H9 (cell line): ENCODE results near the gene DSG4. TPM values are rescaled to one million over a fixed set of nuclear protein-coding genes. Genes with fewer than 3 reads are reported as not detected.

Experiments
- DNase-seq: peaks from one replicate; pipeline ENCODE4 v3.0.0-alpha.2; 2017
- H2AFZ ChIP-seq: one replicate; pipeline ENCODE4 v1.6.1; 2013; ENCODE audit warnings: mild to moderate bottlenecking, low read length, control low read depth, moderate library complexity
- H2AK5ac ChIP-seq: 2 replicates; pipeline ENCODE4 v1.6.1; 2013; ENCODE audit warnings: low read length, control low read depth, mixed read lengths; ENCODE audit not compliant: insufficient read length
- H2BK120ac ChIP-seq: one replicate; pipeline ENCODE4 v1.6.1; 2013; ENCODE audit warnings: low read depth, mild to moderate bottlenecking, low read length, control low read depth, inconsistent platforms; ENCODE audit not compliant: poor library complexity, severe bottlenecking
- H2BK12ac ChIP-seq: 2 replicates; pipeline ENCODE4 v1.6.1; 2013; ENCODE audit warnings: low read length, control low read depth, mixed read lengths, low read depth; ENCODE audit not compliant: insufficient read length
- H2BK15ac ChIP-seq: 2 replicates; pipeline ENCODE4 v1.6.1; 2013; ENCODE audit warnings: low read depth, low read length, control low read depth
- H2BK20ac ChIP-seq: one replicate; pipeline ENCODE4 v1.6.1; 2013; ENCODE audit warnings: low read depth, mild to moderate bottlenecking, low read length, control low read depth, inconsistent platforms; ENCODE audit not compliant: poor library complexity, severe bottlenecking
- H2BK5ac ChIP-seq: 2 replicates; pipeline ENCODE4 v1.6.1; 2013; ENCODE audit warnings: low read length, control low read depth, mixed read lengths; ENCODE audit not compliant: insufficient read length
- H3K14ac ChIP-seq: 2 replicates; pipeline ENCODE4 v1.6.1; 2013; ENCODE audit warnings: low read length, control low read depth; ENCODE audit not compliant: insufficient read depth
- H3K18ac ChIP-seq: 2 replicates; pipeline ENCODE4 v1.6.1; 2013; ENCODE audit warnings: low read depth, mild to moderate bottlenecking, mixed read lengths, low read length, control low read depth; ENCODE audit not compliant: insufficient read length
- H3K23ac ChIP-seq: 2 replicates; pipeline ENCODE4 v1.6.1; 2013; ENCODE audit warnings: low read length, control low read depth, mixed read lengths, low read depth; ENCODE audit not compliant: insufficient read length
- H3K23me2 ChIP-seq: 2 replicates; pipeline ENCODE4 v1.6.1; 2013; ENCODE audit warnings: low read depth, mild to moderate bottlenecking, mixed read lengths, low read length, control low read depth; ENCODE audit not compliant: insufficient read length, poor library complexity, severe bottlenecking
- H3K27ac ChIP-seq: 2 replicates; pipeline ENCODE4 v1.5.1; 2013; ENCODE audit warnings: low read length, control low read depth, mixed read lengths, low read depth; ENCODE audit not compliant: insufficient read length
- H3K27me3 ChIP-seq: 2 replicates; pipeline ENCODE4 v1.6.1; 2013; ENCODE audit warnings: low read length, control low read depth, inconsistent platforms; ENCODE audit not compliant: insufficient read depth
- H3K4ac ChIP-seq: 2 replicates; pipeline ENCODE4 v1.6.1; 2013; ENCODE audit warnings: low read depth, mild to moderate bottlenecking, control low read depth, inconsistent platforms, low read length, moderate library complexity
- H3K4me1 ChIP-seq: 2 replicates; pipeline ENCODE4 v1.6.1; 2013; ENCODE audit warnings: low read length, control low read depth, inconsistent platforms; ENCODE audit not compliant: insufficient read depth
- H3K4me2 ChIP-seq: 2 replicates; pipeline ENCODE4 v1.6.1; 2013; ENCODE audit warnings: low read length, control low read depth, mixed read lengths; ENCODE audit not compliant: insufficient read length, insufficient read depth
- H3K56ac ChIP-seq: 2 replicates; pipeline ENCODE4 v1.6.1; 2013; ENCODE audit warnings: low read depth, mild to moderate bottlenecking, mixed read lengths, low read length, control low read depth; ENCODE audit not compliant: insufficient read length
- H3K79me1 ChIP-seq: 2 replicates; pipeline ENCODE4 v1.6.1; 2013; ENCODE audit warnings: low read depth, mild to moderate bottlenecking, moderate library complexity, low read length, control low read depth, inconsistent platforms; ENCODE audit not compliant: insufficient read depth, poor library complexity, severe bottlenecking
- H3K79me2 ChIP-seq: 2 replicates; pipeline ENCODE4 v1.6.1; 2013; ENCODE audit warnings: low read length, control low read depth, inconsistent platforms; ENCODE audit not compliant: insufficient read depth
- H3K9ac ChIP-seq: 2 replicates; pipeline ENCODE4 v1.6.1; 2013; ENCODE audit warnings: low read length, control low read depth, mixed read lengths; ENCODE audit not compliant: insufficient read length; ENCODE audit errors: extremely low read depth
- H3K9me3 ChIP-seq: one replicate; pipeline ENCODE4 v1.6.1; 2013; ENCODE audit warnings: low read depth, low read length, inconsistent platforms; ENCODE audit not compliant: control insufficient read depth
- H3T11ph ChIP-seq: one replicate; pipeline ENCODE4 v1.6.1; 2013; ENCODE audit warnings: mild to moderate bottlenecking, low read length, control low read depth, inconsistent platforms
- H4K20me1 ChIP-seq: one replicate; pipeline ENCODE4 v1.6.1; 2013; ENCODE audit not compliant: control insufficient read depth, insufficient read length, insufficient read depth
- H4K5ac ChIP-seq: 2 replicates; pipeline ENCODE4 v1.6.1; 2013; ENCODE audit warnings: low read depth, mild to moderate bottlenecking, mixed read lengths, low read length, control low read depth; ENCODE audit not compliant: insufficient read length
- H4K8ac ChIP-seq: replicated peaks from 2 replicates; pipeline ENCODE4 v1.6.1; 2013; ENCODE audit warnings: low read length, control low read depth, mixed read lengths, low read depth; ENCODE audit not compliant: insufficient read length
- H4K91ac ChIP-seq: 2 replicates; pipeline ENCODE4 v1.6.1; 2013; ENCODE audit warnings: low read depth, mild to moderate bottlenecking, moderate library complexity, mixed read lengths, low read length, control low read depth; ENCODE audit not compliant: insufficient read length
- H3K27ac Mint-ChIP-seq, 3 experiments: 2 replicates in 2 of 3; 3 replicates in 1 of 3; pipeline ENCODE4 v1.8.0; 2020 to 2021; ENCODE audit warnings: mixed read lengths in 3 of 3, mild to moderate bottlenecking in 1 of 3, moderate library complexity in 1 of 3
- H3K27me3 Mint-ChIP-seq: 2 replicates; pipeline ENCODE4 v1.8.0; 2021; ENCODE audit warnings: low read depth, mild to moderate bottlenecking, moderate library complexity, mixed read lengths
- H3K36me3 Mint-ChIP-seq, 3 experiments: 2 replicates in 2 of 3; 3 replicates in 1 of 3; pipeline ENCODE4 v1.8.0; 2020 to 2021; ENCODE audit warnings: low read depth in 3 of 3, mixed read lengths in 3 of 3; ENCODE audit not compliant: insufficient read depth in 1 of 3
- H3K4me1 Mint-ChIP-seq, 2 experiments: 2 replicates each; pipeline ENCODE4 v1.8.0; 2020; ENCODE audit warnings: mixed read lengths in 2 of 2
- H3K4me3 Mint-ChIP-seq, 2 experiments: 2 replicates in 1 of 2; 3 replicates in 1 of 2; pipeline ENCODE4 v1.8.0; 2020 to 2021; ENCODE audit warnings: mild to moderate bottlenecking in 2 of 2, mixed read lengths in 2 of 2, moderate library complexity in 1 of 2
- H3K9me3 Mint-ChIP-seq, 2 experiments: 2 replicates in 1 of 2; 3 replicates in 1 of 2; pipeline ENCODE4 v1.8.0; 2020; ENCODE audit warnings: mild to moderate bottlenecking in 2 of 2, mixed read lengths in 2 of 2, moderate library complexity in 1 of 2
- WGBS: extraction: QIAGEN DNeasy Blood & Tissue Kit; methylation state at CpG from one replicate; pipeline ENCODE4 v1.1.7; 2013; ENCODE audit warnings: missing lambda C conversion rate, low lambda C conversion rate, mixed read lengths; ENCODE audit not compliant: insufficient read length; ENCODE audit errors: extremely low coverage; 5-methylcytosine and 5-hydroxymethylcytosine counted together
- total RNA-seq: library from RNA; stranded (reverse); gene quantifications from 2 replicates; pipeline ENCODE4 v1.2.1, GENCODE V29; 2021
- TF ChIP-seq, protein P1 (sequence below): fragments of 200-600 bp; sonication (generic); conservative IDR thresholded peaks from 3 replicates; pipeline ENCODE4 v1.8.0; 2021; ENCODE audit warnings: antibody characterized with exemption, mild to moderate bottlenecking

Gene DSG4
- total RNA-seq, 1 experiment from 2014 or later, result not detected

DNA sequence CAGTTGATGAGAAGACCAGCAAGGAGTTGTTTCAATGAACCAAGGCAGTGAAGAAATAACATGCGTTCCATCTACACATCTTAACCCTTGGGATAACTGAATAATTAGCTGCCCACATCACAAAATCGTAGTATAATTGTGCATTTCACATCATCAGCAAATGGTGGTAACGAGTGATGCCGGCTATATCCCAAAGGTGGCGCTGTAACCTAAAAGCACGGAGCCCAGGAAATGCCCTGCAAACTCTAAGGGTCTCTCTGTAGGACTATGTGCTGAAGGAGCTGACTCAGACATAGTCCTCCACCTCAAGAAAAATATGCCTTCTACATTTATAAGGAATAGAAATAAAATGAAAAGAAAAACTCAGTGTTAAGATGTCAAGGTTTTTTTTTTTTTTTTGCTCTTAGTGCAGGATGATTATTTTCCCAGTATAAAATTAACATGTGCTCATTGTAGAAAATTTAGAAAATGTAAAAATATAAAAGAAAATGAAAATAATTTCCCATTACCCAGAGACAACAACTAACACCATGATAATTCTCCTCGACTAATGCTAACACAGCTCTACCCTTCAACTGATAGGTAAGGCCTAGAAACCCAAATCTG, 47.9 kb downstream of the DSG4 start:
- Histone ChIP-seq H3K23me2 (no peaks in the 10 kb centered on the region), H3K9me3 (no peaks in the 10 kb centered on the region), H3T11ph (no peak overlapping the region), H2BK120ac (no peak overlapping the region), H4K5ac (no peak overlapping the region), H2BK20ac (no peak overlapping the region), H3K79me1 (no peaks in the 10 kb centered on the region), H2AK5ac (no peak overlapping the region), H4K91ac (no peak overlapping the region), H3K4me1 (no peaks in the 10 kb centered on the region), H3K9ac (no peak overlapping the region), H2AFZ (no peak overlapping the region), H3K4ac (no peak overlapping the region), H3K23ac (no peak overlapping the region), H3K18ac (no peak overlapping the region), H2BK12ac (no peak overlapping the region), H2BK5ac (no peak overlapping the region), H4K20me1 (no peaks in the 10 kb centered on the region), H3K4me2 (no peak overlapping the region), H4K8ac (no peak overlapping the region), H2BK15ac (no peak overlapping the region), H3K79me2 (no peaks in the 10 kb centered on the region), H3K27me3 (no peaks in the 10 kb centered on the region), H3K56ac (no peak overlapping the region), H3K14ac (no peak overlapping the region), H3K27ac (no peak overlapping the region)
- Mint-ChIP-seq H3K9me3 (no peaks in the 10 kb centered on the region), H3K27me3 (no peaks in the 10 kb centered on the region), H3K36me3 (no peaks in the 10 kb centered on the region), H3K4me1 (peaks cover 2 to 3% of the 10 kb centered on the region in 2 experiments), H3K4me3 (no peak overlapping the region), H3K27ac (no peak overlapping the region)
- TF ChIP-seq, protein P1, sequence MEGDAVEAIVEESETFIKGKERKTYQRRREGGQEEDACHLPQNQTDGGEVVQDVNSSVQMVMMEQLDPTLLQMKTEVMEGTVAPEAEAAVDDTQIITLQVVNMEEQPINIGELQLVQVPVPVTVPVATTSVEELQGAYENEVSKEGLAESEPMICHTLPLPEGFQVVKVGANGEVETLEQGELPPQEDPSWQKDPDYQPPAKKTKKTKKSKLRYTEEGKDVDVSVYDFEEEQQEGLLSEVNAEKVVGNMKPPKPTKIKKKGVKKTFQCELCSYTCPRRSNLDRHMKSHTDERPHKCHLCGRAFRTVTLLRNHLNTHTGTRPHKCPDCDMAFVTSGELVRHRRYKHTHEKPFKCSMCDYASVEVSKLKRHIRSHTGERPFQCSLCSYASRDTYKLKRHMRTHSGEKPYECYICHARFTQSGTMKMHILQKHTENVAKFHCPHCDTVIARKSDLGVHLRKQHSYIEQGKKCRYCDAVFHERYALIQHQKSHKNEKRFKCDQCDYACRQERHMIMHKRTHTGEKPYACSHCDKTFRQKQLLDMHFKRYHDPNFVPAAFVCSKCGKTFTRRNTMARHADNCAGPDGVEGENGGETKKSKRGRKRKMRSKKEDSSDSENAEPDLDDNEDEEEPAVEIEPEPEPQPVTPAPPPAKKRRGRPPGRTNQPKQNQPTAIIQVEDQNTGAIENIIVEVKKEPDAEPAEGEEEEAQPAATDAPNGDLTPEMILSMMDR, result peak; percentile 91
- peak; percentile 65 for DNase-seq
- no CpG with 5 or more reads among the region's 7 CpGs for WGBS
